ENCODE results near the gene SUPT6H.
A peak's percentile ranks its signal among the peaks of the same experiment; 100 is the strongest.

SUPT6H gene

GRCh38 chr17:28661635-28662526, at the start of gene SUPT6H, which contains the start of gene SDF2:
Gene SUPT6H (plus strand): TSS chr17:28662205. CDS start chr17:28673402, 11,197 bp downstream.
Gene SDF2 (minus strand): TSS chr17:28661906. CDS start chr17:28661876, 30 bp downstream.
- peak; percentile 57 for DNase-seq

- DNase-seq, result no peak
These were observed 49.5 kb upstream of the SUPT6H start for GRCh38 chr17:28612531-28612930.

GRCh38 chr17:28612936-28613872, 48.8 kb upstream of the SUPT6H start:
- DNase-seq, result no peak

GRCh38 chr17:28613931-28614381, 48.0 kb upstream of the SUPT6H start, which contains the start of gene RSKR:
Gene RSKR (minus strand): TSS chr17:28614185. CDS start chr17:28614161, 24 bp downstream.
- DNase-seq, result no peak

GRCh38 chr17:28615260-28615940, 46.6 kb upstream of the SUPT6H start:
- no peak for DNase-seq

- no peak for DNase-seq
These were observed 45.7 kb upstream of the SUPT6H start for GRCh38 chr17:28616281-28616680.

GRCh38 chr17:28618464-28618863, 43.5 kb upstream of the SUPT6H start:
- no peak for DNase-seq

GRCh38 chr17:28620010-28620409, 42.0 kb upstream of the SUPT6H start:
- DNase-seq, result no peak

- no peak for DNase-seq
These were observed 39.8 kb upstream of the SUPT6H start for GRCh38 chr17:28622186-28622585.

GRCh38 chr17:28623696-28624095, 38.3 kb upstream of the SUPT6H start:
- no peak for DNase-seq

- DNase-seq, result no peak
These were observed 37.9 kb upstream of the SUPT6H start for GRCh38 chr17:28624148-28624547.

- DNase-seq, result no peak
These were observed 35.2 kb upstream of the SUPT6H start for GRCh38 chr17:28626818-28627217.

GRCh38 chr17:28634206-28634865, 27.7 kb upstream of the SUPT6H start:
- no peak for DNase-seq

- no peak for DNase-seq
These were observed 26.5 kb upstream of the SUPT6H start for GRCh38 chr17:28635506-28635905.

GRCh38 chr17:28641579-28641978, 20.4 kb upstream of the SUPT6H start:
- DNase-seq, result no peak

- DNase-seq, result peak; percentile 3
These were observed 17.8 kb upstream of the SUPT6H start for GRCh38 chr17:28643983-28644786.

- peak; percentile 74 for DNase-seq
These were observed 17.0 kb upstream of the SUPT6H start, which contains the start of gene BLTP2 for GRCh38 chr17:28644787-28645575. Gene BLTP2 (minus strand): TSS chr17:28645158. CDS start chr17:28645056, 102 bp downstream.

- no peak for DNase-seq
These were observed 16.4 kb upstream of the SUPT6H start for GRCh38 chr17:28645576-28645939.

GRCh38 chr17:28646039-28646754, 15.8 kb upstream of the SUPT6H start:
- no peak for DNase-seq

GRCh38 chr17:28648698-28649097, 13.3 kb upstream of the SUPT6H start:
- DNase-seq, result no peak
